ENCODE measurements around the gene SLC4A8.

SLC4A8 gene

GRCh38 chr12:51429700-51430099 is 5.1 kb downstream of the SLC4A8 start:
- no peaks in the 10 kb centered on the region for H3K36me3 ChIP-seq (ENCODE audit: insufficient read depth, low read length)
- H3K79me2 ChIP-seq (ENCODE audit: control insufficient read depth, insufficient read depth, low read length, unreplicated experiment), result no peaks in the 10 kb centered on the region
- H2AFZ ChIP-seq (ENCODE audit: low read length, unreplicated experiment), result no peak overlapping the region
- H3K27ac ChIP-seq (ENCODE audit: low read depth, low read length), result no peak overlapping the region
- 0 out of 2 replicates have a peak, but pooled peaks cover 13% of the 10 kb centered on the region for H3K27me3 ChIP-seq (ENCODE audit: insufficient read depth, low read length)
- H3K4me1 ChIP-seq (ENCODE audit: control insufficient read depth, insufficient read depth, low read length, unreplicated experiment), result no peaks in the 10 kb centered on the region
- H3K4me3 ChIP-seq (ENCODE audit: low read depth, low read length), result no peak overlapping the region

GRCh38 chr12:51430196-51430895 is 5.7 kb downstream of the SLC4A8 start:
- Histone ChIP-seq H3K4me3 (ENCODE audit: low read depth, low read length) (no peak overlapping the region), H3K27me3 (ENCODE audit: insufficient read depth, low read length) (0 out of 2 replicates have a peak, but pooled peaks cover 13% of the 10 kb centered on the region), H3K79me2 (ENCODE audit: control insufficient read depth, insufficient read depth, low read length, unreplicated experiment) (no peaks in the 10 kb centered on the region), H3K27ac (ENCODE audit: low read depth, low read length) (no peak overlapping the region), H2AFZ (ENCODE audit: low read length, unreplicated experiment) (no peak overlapping the region), H3K36me3 (ENCODE audit: insufficient read depth, low read length) (no peaks in the 10 kb centered on the region), H3K4me1 (ENCODE audit: control insufficient read depth, insufficient read depth, low read length, unreplicated experiment) (no peaks in the 10 kb centered on the region)

- no peak overlapping the region for H3K27ac ChIP-seq (ENCODE audit: low read depth, low read length)
- H3K4me1 ChIP-seq (ENCODE audit: control insufficient read depth, insufficient read depth, low read length, unreplicated experiment), result no peaks in the 10 kb centered on the region
Observed at GRCh38 chr12:51432921-51433320, 8.3 kb downstream of the SLC4A8 start.

GRCh38 chr12:51434305-51434704 is 9.7 kb downstream of the SLC4A8 start:
- Histone ChIP-seq H3K27ac (ENCODE audit: low read depth, low read length) (no peak overlapping the region), H3K36me3 (ENCODE audit: insufficient read depth, low read length) (no peaks in the 10 kb centered on the region), H3K4me1 (ENCODE audit: control insufficient read depth, insufficient read depth, low read length, unreplicated experiment) (no peaks in the 10 kb centered on the region), H2AFZ (ENCODE audit: low read length, unreplicated experiment) (no peak overlapping the region), H3K27me3 (ENCODE audit: insufficient read depth, low read length) (0 out of 2 replicates have a peak, but pooled peaks cover 13% of the 10 kb centered on the region), H3K4me3 (ENCODE audit: low read depth, low read length) (no peak overlapping the region), H3K79me2 (ENCODE audit: control insufficient read depth, insufficient read depth, low read length, unreplicated experiment) (no peaks in the 10 kb centered on the region)

More at GRCh38 chr12:51432921-51433320, 8.3 kb downstream of the SLC4A8 start:
- H2AFZ ChIP-seq (ENCODE audit: low read length, unreplicated experiment), result no peak overlapping the region
- no peaks in the 10 kb centered on the region for H3K79me2 ChIP-seq (ENCODE audit: control insufficient read depth, insufficient read depth, low read length, unreplicated experiment)
- H3K4me3 ChIP-seq (ENCODE audit: low read depth, low read length), result no peak overlapping the region
- H3K27me3 ChIP-seq (ENCODE audit: insufficient read depth, low read length), result 0 out of 2 replicates have a peak, but pooled peaks cover 13% of the 10 kb centered on the region
- H3K36me3 ChIP-seq (ENCODE audit: insufficient read depth, low read length), result no peaks in the 10 kb centered on the region

GRCh38 chr12:51437431-51437830 is 12.8 kb downstream of the SLC4A8 start:
- Histone ChIP-seq H3K4me3 (ENCODE audit: low read depth, low read length) (no peak overlapping the region), H3K79me2 (ENCODE audit: control insufficient read depth, insufficient read depth, low read length, unreplicated experiment) (no peaks in the 10 kb centered on the region), H3K27me3 (ENCODE audit: insufficient read depth, low read length) (no peaks in the 10 kb centered on the region), H3K36me3 (ENCODE audit: insufficient read depth, low read length) (no peaks in the 10 kb centered on the region), H2AFZ (ENCODE audit: low read length, unreplicated experiment) (no peak overlapping the region), H3K4me1 (ENCODE audit: control insufficient read depth, insufficient read depth, low read length, unreplicated experiment) (peaks cover 13% of the 10 kb centered on the region), H3K27ac (ENCODE audit: low read depth, low read length) (no peak overlapping the region)

- Histone ChIP-seq H3K27ac (ENCODE audit: low read depth, low read length) (no peak overlapping the region), H3K4me1 (ENCODE audit: control insufficient read depth, insufficient read depth, low read length, unreplicated experiment) (peaks cover 14% of the 10 kb centered on the region), H3K79me2 (ENCODE audit: control insufficient read depth, insufficient read depth, low read length, unreplicated experiment) (no peaks in the 10 kb centered on the region), H2AFZ (ENCODE audit: low read length, unreplicated experiment) (no peak overlapping the region), H3K36me3 (ENCODE audit: insufficient read depth, low read length) (no peaks in the 10 kb centered on the region), H3K4me3 (ENCODE audit: low read depth, low read length) (no peak overlapping the region), H3K27me3 (ENCODE audit: insufficient read depth, low read length) (no peaks in the 10 kb centered on the region)
Observed at GRCh38 chr12:51439330-51439729, 14.7 kb downstream of the SLC4A8 start.

GRCh38 chr12:51441583-51441982 is 17.0 kb downstream of the SLC4A8 start:
- no peak overlapping the region for H2AFZ ChIP-seq (ENCODE audit: low read length, unreplicated experiment)

GRCh38 chr12:51442324-51442723 is 17.7 kb downstream of the SLC4A8 start:
- no peaks in the 10 kb centered on the region for H3K79me2 ChIP-seq (ENCODE audit: control insufficient read depth, insufficient read depth, low read length, unreplicated experiment)
- no peak overlapping the region for H2AFZ ChIP-seq (ENCODE audit: low read length, unreplicated experiment)
- no peak overlapping the region for H3K4me3 ChIP-seq (ENCODE audit: low read depth, low read length)
- H3K27ac ChIP-seq (ENCODE audit: low read depth, low read length), result peak overlapping the region; percentile 69
- peaks cover 14% of the 10 kb centered on the region for H3K4me1 ChIP-seq (ENCODE audit: control insufficient read depth, insufficient read depth, low read length, unreplicated experiment)
- no peaks in the 10 kb centered on the region for H3K36me3 ChIP-seq (ENCODE audit: insufficient read depth, low read length)
- H3K27me3 ChIP-seq (ENCODE audit: insufficient read depth, low read length), result no peaks in the 10 kb centered on the region

More at GRCh38 chr12:51441583-51441982, 17.0 kb downstream of the SLC4A8 start:
- Histone ChIP-seq H3K4me3 (ENCODE audit: low read depth, low read length) (no peak overlapping the region), H3K27ac (ENCODE audit: low read depth, low read length) (peak overlapping the region; percentile 69), H3K79me2 (ENCODE audit: control insufficient read depth, insufficient read depth, low read length, unreplicated experiment) (no peaks in the 10 kb centered on the region), H3K27me3 (ENCODE audit: insufficient read depth, low read length) (no peaks in the 10 kb centered on the region), H3K4me1 (ENCODE audit: control insufficient read depth, insufficient read depth, low read length, unreplicated experiment) (peaks cover 14% of the 10 kb centered on the region), H3K36me3 (ENCODE audit: insufficient read depth, low read length) (no peaks in the 10 kb centered on the region)

GRCh38 chr12:51443573-51443972 is 18.9 kb downstream of the SLC4A8 start:
- Histone ChIP-seq H2AFZ (ENCODE audit: low read length, unreplicated experiment) (no peak overlapping the region), H3K4me1 (ENCODE audit: control insufficient read depth, insufficient read depth, low read length, unreplicated experiment) (peaks cover 14% of the 10 kb centered on the region), H3K4me3 (ENCODE audit: low read depth, low read length) (no peak overlapping the region)

GRCh38 chr12:51448618-51449256 is 24.1 kb downstream of the SLC4A8 start:
- no peaks in the 10 kb centered on the region for H3K36me3 ChIP-seq (ENCODE audit: insufficient read depth, low read length)

More at GRCh38 chr12:51443573-51443972, 18.9 kb downstream of the SLC4A8 start:
- no peak overlapping the region for H3K27ac ChIP-seq (ENCODE audit: low read depth, low read length)
- no peaks in the 10 kb centered on the region for H3K36me3 ChIP-seq (ENCODE audit: insufficient read depth, low read length)
- H3K27me3 ChIP-seq (ENCODE audit: insufficient read depth, low read length), result no peaks in the 10 kb centered on the region
- no peaks in the 10 kb centered on the region for H3K79me2 ChIP-seq (ENCODE audit: control insufficient read depth, insufficient read depth, low read length, unreplicated experiment)

More at GRCh38 chr12:51448618-51449256, 24.1 kb downstream of the SLC4A8 start:
- no peaks in the 10 kb centered on the region for H3K27me3 ChIP-seq (ENCODE audit: insufficient read depth, low read length)
- H3K4me1 ChIP-seq (ENCODE audit: control insufficient read depth, insufficient read depth, low read length, unreplicated experiment), result no peaks in the 10 kb centered on the region
- no peak overlapping the region for H3K4me3 ChIP-seq (ENCODE audit: low read depth, low read length)
- H3K27ac ChIP-seq (ENCODE audit: low read depth, low read length), result no peak overlapping the region
- H3K79me2 ChIP-seq (ENCODE audit: control insufficient read depth, insufficient read depth, low read length, unreplicated experiment), result no peaks in the 10 kb centered on the region
- no peak overlapping the region for H2AFZ ChIP-seq (ENCODE audit: low read length, unreplicated experiment)

All from ACC112 (cell line).